H9 (cell line): Measurements from ENCODE around the gene ZNF407. TPM values are rescaled to one million over a fixed set of nuclear protein-coding genes. Genes with fewer than 3 reads are reported as not detected.

Experiments used
- DNase-seq: peaks from one replicate; pipeline ENCODE4 v3.0.0-alpha.2; 2017
- H2AFZ ChIP-seq: one replicate; pipeline ENCODE4 v1.6.1; 2013; ENCODE audit warnings: mild to moderate bottlenecking, low read length, control low read depth, moderate library complexity
- H2AK5ac ChIP-seq: 2 replicates; pipeline ENCODE4 v1.6.1; 2013; ENCODE audit warnings: low read length, control low read depth, mixed read lengths; ENCODE audit not compliant: insufficient read length
- H2BK120ac ChIP-seq: one replicate; pipeline ENCODE4 v1.6.1; 2013; ENCODE audit warnings: low read depth, mild to moderate bottlenecking, low read length, control low read depth, inconsistent platforms; ENCODE audit not compliant: poor library complexity, severe bottlenecking
- H2BK12ac ChIP-seq: 2 replicates; pipeline ENCODE4 v1.6.1; 2013; ENCODE audit warnings: low read length, control low read depth, mixed read lengths, low read depth; ENCODE audit not compliant: insufficient read length
- H2BK15ac ChIP-seq: 2 replicates; pipeline ENCODE4 v1.6.1; 2013; ENCODE audit warnings: low read depth, low read length, control low read depth
- H2BK20ac ChIP-seq: one replicate; pipeline ENCODE4 v1.6.1; 2013; ENCODE audit warnings: low read depth, mild to moderate bottlenecking, low read length, control low read depth, inconsistent platforms; ENCODE audit not compliant: poor library complexity, severe bottlenecking
- H2BK5ac ChIP-seq: 2 replicates; pipeline ENCODE4 v1.6.1; 2013; ENCODE audit warnings: low read length, control low read depth, mixed read lengths; ENCODE audit not compliant: insufficient read length
- H3K14ac ChIP-seq: 2 replicates; pipeline ENCODE4 v1.6.1; 2013; ENCODE audit warnings: low read length, control low read depth; ENCODE audit not compliant: insufficient read depth
- H3K18ac ChIP-seq: 2 replicates; pipeline ENCODE4 v1.6.1; 2013; ENCODE audit warnings: low read depth, mild to moderate bottlenecking, mixed read lengths, low read length, control low read depth; ENCODE audit not compliant: insufficient read length
- H3K23ac ChIP-seq: 2 replicates; pipeline ENCODE4 v1.6.1; 2013; ENCODE audit warnings: low read length, control low read depth, mixed read lengths, low read depth; ENCODE audit not compliant: insufficient read length
- H3K23me2 ChIP-seq: 2 replicates; pipeline ENCODE4 v1.6.1; 2013; ENCODE audit warnings: low read depth, mild to moderate bottlenecking, mixed read lengths, low read length, control low read depth; ENCODE audit not compliant: insufficient read length, poor library complexity, severe bottlenecking
- H3K27ac ChIP-seq: 2 replicates; pipeline ENCODE4 v1.5.1; 2013; ENCODE audit warnings: low read length, control low read depth, mixed read lengths, low read depth; ENCODE audit not compliant: insufficient read length
- H3K27me3 ChIP-seq: 2 replicates; pipeline ENCODE4 v1.6.1; 2013; ENCODE audit warnings: low read length, control low read depth, inconsistent platforms; ENCODE audit not compliant: insufficient read depth
- H3K4ac ChIP-seq: 2 replicates; pipeline ENCODE4 v1.6.1; 2013; ENCODE audit warnings: low read depth, mild to moderate bottlenecking, control low read depth, inconsistent platforms, low read length, moderate library complexity
- H3K4me1 ChIP-seq: 2 replicates; pipeline ENCODE4 v1.6.1; 2013; ENCODE audit warnings: low read length, control low read depth, inconsistent platforms; ENCODE audit not compliant: insufficient read depth
- H3K4me2 ChIP-seq: 2 replicates; pipeline ENCODE4 v1.6.1; 2013; ENCODE audit warnings: low read length, control low read depth, mixed read lengths; ENCODE audit not compliant: insufficient read length, insufficient read depth
- H3K56ac ChIP-seq: 2 replicates; pipeline ENCODE4 v1.6.1; 2013; ENCODE audit warnings: low read depth, mild to moderate bottlenecking, mixed read lengths, low read length, control low read depth; ENCODE audit not compliant: insufficient read length
- H3K79me1 ChIP-seq: 2 replicates; pipeline ENCODE4 v1.6.1; 2013; ENCODE audit warnings: low read depth, mild to moderate bottlenecking, moderate library complexity, low read length, control low read depth, inconsistent platforms; ENCODE audit not compliant: insufficient read depth, poor library complexity, severe bottlenecking
- H3K79me2 ChIP-seq: 2 replicates; pipeline ENCODE4 v1.6.1; 2013; ENCODE audit warnings: low read length, control low read depth, inconsistent platforms; ENCODE audit not compliant: insufficient read depth
- H3K9ac ChIP-seq: 2 replicates; pipeline ENCODE4 v1.6.1; 2013; ENCODE audit warnings: low read length, control low read depth, mixed read lengths; ENCODE audit not compliant: insufficient read length; ENCODE audit errors: extremely low read depth
- H3K9me3 ChIP-seq: one replicate; pipeline ENCODE4 v1.6.1; 2013; ENCODE audit warnings: low read depth, low read length, inconsistent platforms; ENCODE audit not compliant: control insufficient read depth
- H3T11ph ChIP-seq: one replicate; pipeline ENCODE4 v1.6.1; 2013; ENCODE audit warnings: mild to moderate bottlenecking, low read length, control low read depth, inconsistent platforms
- H4K20me1 ChIP-seq: one replicate; pipeline ENCODE4 v1.6.1; 2013; ENCODE audit not compliant: control insufficient read depth, insufficient read length, insufficient read depth
- H4K5ac ChIP-seq: 2 replicates; pipeline ENCODE4 v1.6.1; 2013; ENCODE audit warnings: low read depth, mild to moderate bottlenecking, mixed read lengths, low read length, control low read depth; ENCODE audit not compliant: insufficient read length
- H4K8ac ChIP-seq: replicated peaks from 2 replicates; pipeline ENCODE4 v1.6.1; 2013; ENCODE audit warnings: low read length, control low read depth, mixed read lengths, low read depth; ENCODE audit not compliant: insufficient read length
- H4K91ac ChIP-seq: 2 replicates; pipeline ENCODE4 v1.6.1; 2013; ENCODE audit warnings: low read depth, mild to moderate bottlenecking, moderate library complexity, mixed read lengths, low read length, control low read depth; ENCODE audit not compliant: insufficient read length
- H3K27ac Mint-ChIP-seq, 3 experiments: 2 replicates in 2 of 3; 3 replicates in 1 of 3; pipeline ENCODE4 v1.8.0; 2020 to 2021; ENCODE audit warnings: mixed read lengths in 3 of 3, mild to moderate bottlenecking in 1 of 3, moderate library complexity in 1 of 3
- H3K27me3 Mint-ChIP-seq: 2 replicates; pipeline ENCODE4 v1.8.0; 2021; ENCODE audit warnings: low read depth, mild to moderate bottlenecking, moderate library complexity, mixed read lengths
- H3K36me3 Mint-ChIP-seq, 3 experiments: 2 replicates in 2 of 3; 3 replicates in 1 of 3; pipeline ENCODE4 v1.8.0; 2020 to 2021; ENCODE audit warnings: low read depth in 3 of 3, mixed read lengths in 3 of 3; ENCODE audit not compliant: insufficient read depth in 1 of 3
- H3K4me1 Mint-ChIP-seq, 2 experiments: 2 replicates each; pipeline ENCODE4 v1.8.0; 2020; ENCODE audit warnings: mixed read lengths in 2 of 2
- H3K4me3 Mint-ChIP-seq, 2 experiments: 2 replicates in 1 of 2; 3 replicates in 1 of 2; pipeline ENCODE4 v1.8.0; 2020 to 2021; ENCODE audit warnings: mild to moderate bottlenecking in 2 of 2, mixed read lengths in 2 of 2, moderate library complexity in 1 of 2
- H3K9me3 Mint-ChIP-seq, 2 experiments: 2 replicates in 1 of 2; 3 replicates in 1 of 2; pipeline ENCODE4 v1.8.0; 2020; ENCODE audit warnings: mild to moderate bottlenecking in 2 of 2, mixed read lengths in 2 of 2, moderate library complexity in 1 of 2
- WGBS: extraction: QIAGEN DNeasy Blood & Tissue Kit; methylation state at CpG from one replicate; pipeline ENCODE4 v1.1.7; 2013; ENCODE audit warnings: missing lambda C conversion rate, low lambda C conversion rate, mixed read lengths; ENCODE audit not compliant: insufficient read length; ENCODE audit errors: extremely low coverage; 5-methylcytosine and 5-hydroxymethylcytosine counted together
- total RNA-seq: library from RNA; stranded (reverse); gene quantifications from 2 replicates; pipeline ENCODE4 v1.2.1, GENCODE V29; 2021
- TF ChIP-seq, protein P1 (sequence below): fragments of 200-600 bp; sonication (generic); conservative IDR thresholded peaks from 3 replicates; pipeline ENCODE4 v1.8.0; 2021; ENCODE audit warnings: antibody characterized with exemption, mild to moderate bottlenecking

ZNF407 gene
- total RNA-seq, 1 experiment from 2014 or later = 8.7 TPM

DNA sequence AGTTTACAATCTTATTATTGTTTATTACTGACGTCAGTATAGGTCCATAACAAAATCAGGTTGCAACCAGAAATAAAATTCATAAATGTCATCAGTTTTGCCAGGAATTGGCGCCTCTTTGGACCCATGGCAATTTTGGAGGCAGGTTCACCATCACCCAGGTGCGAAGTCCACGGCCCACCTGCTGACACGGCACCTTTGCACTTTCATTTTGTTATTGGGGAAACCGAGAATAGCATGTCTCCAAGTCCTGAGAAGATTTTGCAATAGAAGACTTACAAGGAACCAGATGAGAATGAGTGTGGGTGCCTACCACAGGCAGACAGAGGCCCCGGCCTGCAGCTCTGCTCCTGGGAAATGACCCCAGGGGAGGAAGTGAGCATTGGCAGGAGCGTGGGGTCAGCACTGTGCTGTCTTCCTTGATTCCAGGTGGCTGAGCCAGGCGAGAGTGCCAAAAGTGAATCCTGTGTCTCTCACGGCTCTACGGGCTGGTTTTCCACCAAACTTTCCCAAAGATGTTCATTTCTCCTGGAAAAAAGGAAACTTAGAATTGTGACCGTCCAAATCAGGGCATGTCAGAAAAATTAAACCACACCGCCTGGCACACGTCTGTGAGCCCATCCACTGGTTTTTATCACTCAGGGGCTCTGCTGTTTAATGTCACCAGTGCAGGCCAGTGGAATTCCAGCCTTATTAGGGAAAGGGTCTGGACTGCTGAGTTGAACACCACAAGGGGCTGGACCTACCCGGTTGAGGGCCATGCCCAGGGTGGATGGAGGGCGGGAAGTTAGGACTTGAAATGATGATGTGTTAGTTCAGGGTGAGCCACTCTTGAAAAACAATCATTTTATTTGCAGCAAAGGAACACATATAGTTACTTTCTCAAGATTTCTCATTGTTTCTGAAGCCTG lies 514.8 kb downstream of the ZNF407 start:
- H3K9me3 Mint-ChIP-seq = no peaks in the 10 kb centered on the region
- no peak for DNase-seq
- no peaks in the 10 kb centered on the region for H4K20me1 ChIP-seq
- no peaks in the 10 kb centered on the region for H3K23me2 ChIP-seq
- no peak overlapping the region for H3K9ac ChIP-seq
- no peak overlapping the region for H3K56ac ChIP-seq
- H2AFZ ChIP-seq = no peak overlapping the region
- H3K18ac ChIP-seq = no peak overlapping the region
- H3K79me2 ChIP-seq = no peaks in the 10 kb centered on the region
- no peaks in the 10 kb centered on the region for H3K79me1 ChIP-seq
- TF ChIP-seq, protein P1, sequence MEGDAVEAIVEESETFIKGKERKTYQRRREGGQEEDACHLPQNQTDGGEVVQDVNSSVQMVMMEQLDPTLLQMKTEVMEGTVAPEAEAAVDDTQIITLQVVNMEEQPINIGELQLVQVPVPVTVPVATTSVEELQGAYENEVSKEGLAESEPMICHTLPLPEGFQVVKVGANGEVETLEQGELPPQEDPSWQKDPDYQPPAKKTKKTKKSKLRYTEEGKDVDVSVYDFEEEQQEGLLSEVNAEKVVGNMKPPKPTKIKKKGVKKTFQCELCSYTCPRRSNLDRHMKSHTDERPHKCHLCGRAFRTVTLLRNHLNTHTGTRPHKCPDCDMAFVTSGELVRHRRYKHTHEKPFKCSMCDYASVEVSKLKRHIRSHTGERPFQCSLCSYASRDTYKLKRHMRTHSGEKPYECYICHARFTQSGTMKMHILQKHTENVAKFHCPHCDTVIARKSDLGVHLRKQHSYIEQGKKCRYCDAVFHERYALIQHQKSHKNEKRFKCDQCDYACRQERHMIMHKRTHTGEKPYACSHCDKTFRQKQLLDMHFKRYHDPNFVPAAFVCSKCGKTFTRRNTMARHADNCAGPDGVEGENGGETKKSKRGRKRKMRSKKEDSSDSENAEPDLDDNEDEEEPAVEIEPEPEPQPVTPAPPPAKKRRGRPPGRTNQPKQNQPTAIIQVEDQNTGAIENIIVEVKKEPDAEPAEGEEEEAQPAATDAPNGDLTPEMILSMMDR = no peak
- H3K14ac ChIP-seq = no peak overlapping the region
- no peak overlapping the region for H3K27ac Mint-ChIP-seq
- no peak overlapping the region for H4K5ac ChIP-seq
- no peaks in the 10 kb centered on the region for H3K9me3 ChIP-seq
- no peak overlapping the region for H2BK15ac ChIP-seq
- H3K4me1 ChIP-seq = no peaks in the 10 kb centered on the region; the same call in 1 of the 2 replicates
- no peak overlapping the region for H3K23ac ChIP-seq
- no peaks in the 10 kb centered on the region for H3K27me3 ChIP-seq
- no peak overlapping the region for H3K4me2 ChIP-seq
- no peak overlapping the region for H3K4me3 Mint-ChIP-seq
- H3K4ac ChIP-seq = no peak overlapping the region
- H3K36me3 Mint-ChIP-seq = no peaks in the 10 kb centered on the region
- WGBS = no CpG with 5 or more reads among the region's 16 CpGs
- H4K91ac ChIP-seq = no peak overlapping the region
- no peaks in the 10 kb centered on the region for H3K27me3 Mint-ChIP-seq
- no peak overlapping the region for H2AK5ac ChIP-seq
- H3K4me1 Mint-ChIP-seq = peaks cover 0 to 10% of the 10 kb centered on the region in 2 experiments; a peak in 2 of 4 replicates
- no peak overlapping the region for H2BK120ac ChIP-seq
- no peak overlapping the region for H3T11ph ChIP-seq
- H2BK5ac ChIP-seq = no peak overlapping the region
- H2BK20ac ChIP-seq = no peak overlapping the region
- no peak overlapping the region for H4K8ac ChIP-seq
- no peak overlapping the region for H3K27ac ChIP-seq
- H2BK12ac ChIP-seq = no peak overlapping the region
